SU-DHL-6 (cell line): Measurements from ENCODE around the gene ZNF423.

Source experiments
- H2AFZ ChIP-seq: fragments of 200-600 bp; sonication (generic); 2 replicates; pipeline ENCODE4 v1.6.1; 2014; ENCODE audit warnings: low read depth, mild to moderate bottlenecking, moderate library complexity, mixed read lengths, antibody characterized with exemption, low read length; ENCODE audit not compliant: severe bottlenecking
- H3F3A ChIP-seq: fragments of 200-600 bp; shearing (Covaris generic); 2 replicates; pipeline ENCODE4 v1.6.0; 2016; ENCODE audit warnings: antibody characterized with exemption, mild to moderate bottlenecking; ENCODE audit not compliant: insufficient read depth
- H3K27ac ChIP-seq: fragments of 200-600 bp; sonication (generic); 2 replicates; pipeline ENCODE4 v1.5.1; 2016; ENCODE audit warnings: low read depth, mild to moderate bottlenecking, low read length, moderate library complexity, mixed read lengths
- H3K27me3 ChIP-seq: fragments of 200-600 bp; sonication (generic), shearing (Covaris generic); 2 replicates; pipeline ENCODE4 v1.6.0; 2014; ENCODE audit warnings: mild to moderate bottlenecking, low read length
- H3K36me3 ChIP-seq: fragments of 200-600 bp; sonication (generic); 2 replicates; pipeline ENCODE4 v1.6.1; 2014; ENCODE audit warnings: mild to moderate bottlenecking, low read length, mixed read lengths
- H3K4me2 ChIP-seq: fragments of 300-600, 200-600 bp; shearing (Covaris generic), sonication (generic); 2 replicates; pipeline ENCODE4 v1.6.0; 2014; ENCODE audit warnings: low read length, low read depth, mild to moderate bottlenecking; ENCODE audit not compliant: poor library complexity, severe bottlenecking
- H3K4me3 ChIP-seq: fragments of 200-600 bp; sonication (generic); 2 replicates; pipeline ENCODE4 v1.5.1; 2014; ENCODE audit warnings: antibody characterized with exemption, low read length, mild to moderate bottlenecking, mixed read lengths; ENCODE audit not compliant: insufficient read depth, poor library complexity, severe bottlenecking
- H3K79me2 ChIP-seq: fragments of 200-600 bp; sonication (generic); 2 replicates; pipeline ENCODE4 v1.6.1; 2014; ENCODE audit warnings: mild to moderate bottlenecking, low read length, moderate library complexity; ENCODE audit not compliant: insufficient read depth
- H3K9ac ChIP-seq: fragments of 200-600 bp; sonication (generic); 2 replicates; pipeline ENCODE4 v1.7.0; 2014; ENCODE audit warnings: mild to moderate bottlenecking, low read length
- H3K9me2 ChIP-seq: fragments of 200-600 bp; sonication (generic); replicated peaks from 2 replicates; pipeline ENCODE4 v1.6.1; 2014; ENCODE audit warnings: low read length; ENCODE audit not compliant: insufficient read depth
- H3K9me3 ChIP-seq: fragments of 200-600 bp; sonication (generic); 2 replicates; pipeline ENCODE4 v1.6.1; 2014; ENCODE audit warnings: low read length, mixed read lengths; ENCODE audit not compliant: insufficient read depth
- H4K20me1 ChIP-seq: fragments of 200-600 bp; sonication (generic); 2 replicates; pipeline ENCODE4 v1.6.1; 2014; ENCODE audit warnings: low read depth, mild to moderate bottlenecking, antibody characterized with exemption, low read length, moderate library complexity, mixed read lengths
- EZH2phosphoT487 ChIP-seq: fragments of 200-600 bp; sonication (generic), shearing (Covaris generic); conservative IDR thresholded peaks from 2 replicates; pipeline ENCODE4 v1.6.1; 2018; ENCODE audit warnings: mild to moderate bottlenecking, antibody characterized with exemption, low read length, moderate library complexity, mixed read lengths
- TF ChIP-seq, protein P1 (sequence below): fragments of 200-600 bp; sonication (generic); IDR thresholded peaks from one replicate; pipeline ENCODE4 v1.5.1; 2017; ENCODE audit warnings: antibody characterized with exemption, mild to moderate bottlenecking, low read length, moderate library complexity; ENCODE audit not compliant: insufficient read depth, poor library complexity, severe bottlenecking

ZNF423 gene

GRCh38 chr16:49846800-49847199 is 9.1 kb downstream of the ZNF423 start:
- no peaks in the 10 kb centered on the region for H3F3A ChIP-seq
- H3K4me2 ChIP-seq, result no peak overlapping the region
- H3K4me3 ChIP-seq, result no peak overlapping the region
- H3K27me3 ChIP-seq, result no peaks in the 10 kb centered on the region
- no peak for TF ChIP-seq EZH2phosphoT487
- TF ChIP-seq, protein P1, sequence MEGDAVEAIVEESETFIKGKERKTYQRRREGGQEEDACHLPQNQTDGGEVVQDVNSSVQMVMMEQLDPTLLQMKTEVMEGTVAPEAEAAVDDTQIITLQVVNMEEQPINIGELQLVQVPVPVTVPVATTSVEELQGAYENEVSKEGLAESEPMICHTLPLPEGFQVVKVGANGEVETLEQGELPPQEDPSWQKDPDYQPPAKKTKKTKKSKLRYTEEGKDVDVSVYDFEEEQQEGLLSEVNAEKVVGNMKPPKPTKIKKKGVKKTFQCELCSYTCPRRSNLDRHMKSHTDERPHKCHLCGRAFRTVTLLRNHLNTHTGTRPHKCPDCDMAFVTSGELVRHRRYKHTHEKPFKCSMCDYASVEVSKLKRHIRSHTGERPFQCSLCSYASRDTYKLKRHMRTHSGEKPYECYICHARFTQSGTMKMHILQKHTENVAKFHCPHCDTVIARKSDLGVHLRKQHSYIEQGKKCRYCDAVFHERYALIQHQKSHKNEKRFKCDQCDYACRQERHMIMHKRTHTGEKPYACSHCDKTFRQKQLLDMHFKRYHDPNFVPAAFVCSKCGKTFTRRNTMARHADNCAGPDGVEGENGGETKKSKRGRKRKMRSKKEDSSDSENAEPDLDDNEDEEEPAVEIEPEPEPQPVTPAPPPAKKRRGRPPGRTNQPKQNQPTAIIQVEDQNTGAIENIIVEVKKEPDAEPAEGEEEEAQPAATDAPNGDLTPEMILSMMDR, result no peak
- H4K20me1 ChIP-seq, result no peaks in the 10 kb centered on the region
- H3K36me3 ChIP-seq, result no peaks in the 10 kb centered on the region
- no peak overlapping the region for H3K9ac ChIP-seq
- no peak overlapping the region for H3K27ac ChIP-seq
- H3K79me2 ChIP-seq, result no peaks in the 10 kb centered on the region
- H3K9me3 ChIP-seq, result no peaks in the 10 kb centered on the region
- no peak overlapping the region for H2AFZ ChIP-seq
- no peaks in the 10 kb centered on the region for H3K9me2 ChIP-seq

DNA sequence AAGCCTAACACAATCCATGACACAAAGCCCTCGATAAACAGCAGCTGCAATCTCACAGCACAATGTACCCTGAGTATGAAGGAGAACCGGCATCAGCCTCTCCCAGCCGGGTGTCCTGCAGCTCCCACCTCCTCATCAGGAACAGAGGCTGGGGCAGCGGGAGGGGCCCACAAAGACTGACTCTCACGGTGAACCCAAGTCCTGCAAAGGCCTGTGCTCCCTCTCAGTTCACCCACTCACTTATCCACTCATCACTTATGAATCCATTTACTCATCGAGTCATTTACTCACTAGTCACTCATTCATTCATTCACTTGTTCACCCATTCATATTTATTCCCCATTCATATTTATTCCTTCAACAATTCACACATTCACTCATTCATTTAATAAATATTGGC is 11.6 kb downstream of the ZNF423 start:
- Histone ChIP-seq H3K9me3 (no peaks in the 10 kb centered on the region), H3K4me2 (no peak overlapping the region), H3K9me2 (no peaks in the 10 kb centered on the region), H4K20me1 (no peaks in the 10 kb centered on the region), H2AFZ (no peak overlapping the region), H3K9ac (no peak overlapping the region), H3F3A (no peaks in the 10 kb centered on the region), H3K36me3 (no peaks in the 10 kb centered on the region), H3K4me3 (no peak overlapping the region), H3K79me2 (no peaks in the 10 kb centered on the region), H3K27ac (no peak overlapping the region), H3K27me3 (no peaks in the 10 kb centered on the region)
- TF ChIP-seq EZH2phosphoT487, result no peak
- TF ChIP-seq, protein P1, result no peak

DNA sequence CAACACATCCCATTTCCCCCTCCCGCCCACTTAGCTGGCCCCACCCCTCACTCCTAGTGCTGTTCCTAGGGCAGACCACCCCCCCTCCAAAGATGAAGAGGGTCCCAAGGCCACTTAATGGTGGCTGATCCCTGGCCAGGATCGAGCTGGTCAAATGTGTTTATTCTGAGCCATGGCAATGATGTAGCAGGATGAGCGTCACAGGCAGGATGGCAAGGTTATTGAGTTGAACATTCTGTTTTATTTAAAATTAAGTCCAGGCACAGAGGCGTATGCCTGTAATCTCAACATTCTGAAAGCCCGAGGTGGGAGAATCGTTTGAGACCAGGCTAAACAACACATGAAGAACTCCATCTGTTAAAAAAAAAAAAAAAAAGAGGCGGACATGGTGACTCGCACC is 12.2 kb downstream of the ZNF423 start:
- no peaks in the 10 kb centered on the region for H3K36me3 ChIP-seq
- H2AFZ ChIP-seq, result no peak overlapping the region
- H3F3A ChIP-seq, result no peaks in the 10 kb centered on the region
- H3K9me2 ChIP-seq, result no peaks in the 10 kb centered on the region
- H3K79me2 ChIP-seq, result no peaks in the 10 kb centered on the region
- H3K27me3 ChIP-seq, result no peaks in the 10 kb centered on the region
- no peaks in the 10 kb centered on the region for H4K20me1 ChIP-seq
- no peaks in the 10 kb centered on the region for H3K9me3 ChIP-seq
- no peak overlapping the region for H3K27ac ChIP-seq
- H3K4me3 ChIP-seq, result no peak overlapping the region
- no peak overlapping the region for H3K4me2 ChIP-seq
- H3K9ac ChIP-seq, result no peak overlapping the region
- TF ChIP-seq, protein P1, result no peak
- TF ChIP-seq EZH2phosphoT487, result no peak

DNA sequence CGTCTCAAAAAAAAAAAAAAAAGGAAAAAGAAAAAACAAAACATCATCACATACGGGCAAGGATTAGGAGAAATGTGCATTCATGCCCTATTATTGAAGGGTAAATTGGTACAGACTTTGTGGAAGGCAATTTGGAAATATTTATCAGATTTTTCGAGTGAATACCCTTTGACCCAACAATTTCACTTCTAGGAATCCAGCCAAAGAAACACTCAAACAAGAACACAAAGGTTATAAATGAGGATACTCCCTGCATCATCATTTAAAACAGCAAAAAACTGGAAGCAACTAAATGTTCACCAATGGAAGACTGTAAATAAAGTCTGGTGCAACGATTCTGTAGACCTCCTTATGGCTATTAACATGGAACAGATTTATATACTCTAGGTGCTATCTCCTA is 12.9 kb downstream of the ZNF423 start:
- H3F3A ChIP-seq, result no peaks in the 10 kb centered on the region
- H3K4me2 ChIP-seq, result no peak overlapping the region
- H2AFZ ChIP-seq, result no peak overlapping the region
- no peak overlapping the region for H3K27ac ChIP-seq
- H3K36me3 ChIP-seq, result no peaks in the 10 kb centered on the region
- no peaks in the 10 kb centered on the region for H3K79me2 ChIP-seq
- no peak overlapping the region for H3K4me3 ChIP-seq
- H3K27me3 ChIP-seq, result no peaks in the 10 kb centered on the region
- H3K9ac ChIP-seq, result no peak overlapping the region
- no peaks in the 10 kb centered on the region for H4K20me1 ChIP-seq
- TF ChIP-seq EZH2phosphoT487, result no peak
- TF ChIP-seq, protein P1, result no peak
- no peaks in the 10 kb centered on the region for H3K9me2 ChIP-seq
- no peaks in the 10 kb centered on the region for H3K9me3 ChIP-seq
